Liver (tissue), 9 donors: ENCODE results near the gene CCDC40. TPM values are rescaled to one million over a fixed set of nuclear protein-coding genes. Genes with fewer than 3 reads are reported as not detected.

Experiments used
- DNase-seq: peaks from one replicate; pipeline ENCODE4 v3.0.0-alpha.2; 2017; ENCODE audit warnings: low spot score
- H3K27ac ChIP-seq, 2 donors: one replicate each; pipeline ENCODE4 v1.7.0; 2013; ENCODE audit warnings: inconsistent platforms in 2 of 2, low read length in 2 of 2, control low read depth in 1 of 2, low read depth in 1 of 2, mild to moderate bottlenecking in 1 of 2
- H3K27me3 ChIP-seq, 4 donors: one replicate each; pipeline versions ENCODE4 v1.6.1 to v1.7.0; 2013; ENCODE audit warnings: low read length in 3 of 4, inconsistent platforms in 1 of 4, mild to moderate bottlenecking in 1 of 4, moderate library complexity in 1 of 4; ENCODE audit not compliant: control insufficient read depth in 4 of 4, insufficient read depth in 4 of 4
- H3K36me3 ChIP-seq, 4 donors: one replicate each; pipeline versions ENCODE4 v1.6.1 to v1.7.0; 2013; ENCODE audit warnings: low read length in 3 of 4, mild to moderate bottlenecking in 3 of 4, low read depth in 1 of 4, moderate library complexity in 1 of 4; ENCODE audit not compliant: control insufficient read depth in 4 of 4, insufficient read depth in 3 of 4
- H3K4me1 ChIP-seq, 4 donors: one replicate each; pipeline versions ENCODE4 v1.6.1 to v1.7.0; 2013; ENCODE audit warnings: low read length in 3 of 4, mild to moderate bottlenecking in 3 of 4, moderate library complexity in 1 of 4; ENCODE audit not compliant: control insufficient read depth in 4 of 4, insufficient read depth in 4 of 4
- H3K4me3 ChIP-seq, 3 donors: one replicate each; pipeline versions ENCODE4 v1.6.1 to v1.7.0; 2013; ENCODE audit warnings: low read length in 3 of 3, control low read depth in 1 of 3, low read depth in 1 of 3, mild to moderate bottlenecking in 1 of 3
- H3K9ac ChIP-seq, 2 donors: one replicate each; pipeline ENCODE4 v1.7.0; 2013; ENCODE audit warnings: low read length in 2 of 2, mild to moderate bottlenecking in 2 of 2, moderate library complexity in 2 of 2, control low read depth in 1 of 2, low read depth in 1 of 2
- H3K9me3 ChIP-seq, 4 donors: one replicate each; pipeline versions ENCODE4 v1.6.1 to v1.7.0; 2013; ENCODE audit warnings: low read length in 3 of 4; ENCODE audit not compliant: control insufficient read depth in 4 of 4
- EGR1 ChIP-seq, 2 donors: IDR thresholded peaks; 2 replicates each; pipeline ENCODE4 v1.6.1; 2016 to 2018; ENCODE audit warnings: antibody characterized with exemption in 2 of 2, low read depth in 2 of 2
- FOXA1 ChIP-seq: IDR thresholded peaks from 2 replicates; pipeline ENCODE4 v1.6.1; 2016; ENCODE audit warnings: antibody characterized with exemption
- FOXA2 ChIP-seq: IDR thresholded peaks from 2 replicates; pipeline ENCODE4 v1.6.1; 2016; ENCODE audit warnings: antibody characterized with exemption
- GABPA ChIP-seq, 2 donors: IDR thresholded peaks in 1 of 2; conservative IDR thresholded peaks in 1 of 2; 2 replicates each; pipeline ENCODE4 v1.6.1; 2016; ENCODE audit warnings: antibody characterized with exemption in 2 of 2, mild to moderate bottlenecking in 1 of 2, moderate library complexity in 1 of 2
- HNF4A ChIP-seq, 2 donors: conservative IDR thresholded peaks; 2 replicates each; pipeline ENCODE4 v1.6.1; 2016; ENCODE audit warnings: antibody characterized with exemption in 2 of 2, mild to moderate bottlenecking in 2 of 2
- HNF4G ChIP-seq: IDR thresholded peaks from 2 replicates; pipeline ENCODE4 v1.6.1; 2016; ENCODE audit warnings: antibody characterized with exemption
- JUND ChIP-seq, 2 donors: IDR thresholded peaks; 2 replicates each; pipeline ENCODE4 v1.6.1; 2016; ENCODE audit warnings: antibody characterized with exemption in 2 of 2
- NR2F2 ChIP-seq: IDR thresholded peaks from 2 replicates; pipeline ENCODE4 v1.6.1; 2016; ENCODE audit warnings: antibody characterized with exemption
- RAD21 ChIP-seq, 2 donors: IDR thresholded peaks; 2 replicates each; pipeline ENCODE4 v1.6.1; 2016; ENCODE audit warnings: antibody characterized with exemption in 2 of 2, mild to moderate bottlenecking in 2 of 2
- RXRA ChIP-seq, 2 donors: IDR thresholded peaks; 2 replicates each; pipeline ENCODE4 v1.6.1; 2017 to 2018; ENCODE audit warnings: antibody characterized with exemption in 2 of 2, mild to moderate bottlenecking in 1 of 2
- SP1 ChIP-seq: IDR thresholded peaks from 2 replicates; pipeline ENCODE4 v1.6.1; 2018; ENCODE audit warnings: antibody characterized with exemption, mild to moderate bottlenecking
- TAF1 ChIP-seq: conservative IDR thresholded peaks from 2 replicates; pipeline ENCODE4 v1.6.1; 2016; ENCODE audit warnings: antibody characterized with exemption, mild to moderate bottlenecking
- YY1 ChIP-seq: IDR thresholded peaks from 2 replicates; pipeline ENCODE4 v1.6.1; 2016; ENCODE audit warnings: antibody characterized with exemption, mild to moderate bottlenecking
- WGBS: extraction: QIAGEN DNeasy Blood & Tissue Kit; methylation state at CpG from one replicate; pipeline ENCODE4 v1.1.7; 2013; 5-methylcytosine and 5-hydroxymethylcytosine counted together
- polyA plus RNA-seq, 2 donors: library from polyadenylated mRNA; stranded (reverse) in 1 of 2; unstranded in 1 of 2; fragments of 200-250 nt in 1 of 2; fragments of >200 nt in 1 of 2; fragmentation: Nextera tagmentation in 1 of 2; extraction: Ambion mirVana in 1 of 2; gene quantifications; one replicate each; pipeline versions ENCODE4 v1.2.1 to v1.2.3, GENCODE V29; 2013 to 2015
- total RNA-seq, 2 donors: library from RNA; depleted of rRNA; stranded (reverse); fragments of >200 nt; gene quantifications; one replicate each; pipeline ENCODE4 v1.2.3, GENCODE V29; 2014
- TF ChIP-seq, protein P1 (sequence below): IDR thresholded peaks from 2 replicates; pipeline ENCODE4 v1.6.1; 2016; ENCODE audit warnings: antibody characterized with exemption, mild to moderate bottlenecking
- TF ChIP-seq, protein P2 (sequence below): IDR thresholded peaks from 2 replicates; pipeline ENCODE4 v1.6.1; 2016; ENCODE audit warnings: antibody characterized with exemption
- TF ChIP-seq, protein P3 (sequence below): IDR thresholded peaks from 2 replicates; pipeline ENCODE4 v1.6.1; 2016; ENCODE audit warnings: antibody characterized with exemption
- TF ChIP-seq, protein P4 (sequence below): IDR thresholded peaks from 2 replicates; pipeline ENCODE4 v1.6.1; 2016; ENCODE audit warnings: antibody characterized with exemption
- TF ChIP-seq, protein P5 (sequence below): fragments of 150-350 bp; IDR thresholded peaks from 2 replicates; pipeline ENCODE4 v1.5.1; 2017; ENCODE audit warnings: improper control_type of control experiment, low read depth, low read length; ENCODE audit not compliant: missing input control
- donor health status: healthy.
- donor health status: healthy.
- donor health status: healthy.
- donor health status: healthy.
- donor health status: healthy.

The CCDC40 gene, protein sequence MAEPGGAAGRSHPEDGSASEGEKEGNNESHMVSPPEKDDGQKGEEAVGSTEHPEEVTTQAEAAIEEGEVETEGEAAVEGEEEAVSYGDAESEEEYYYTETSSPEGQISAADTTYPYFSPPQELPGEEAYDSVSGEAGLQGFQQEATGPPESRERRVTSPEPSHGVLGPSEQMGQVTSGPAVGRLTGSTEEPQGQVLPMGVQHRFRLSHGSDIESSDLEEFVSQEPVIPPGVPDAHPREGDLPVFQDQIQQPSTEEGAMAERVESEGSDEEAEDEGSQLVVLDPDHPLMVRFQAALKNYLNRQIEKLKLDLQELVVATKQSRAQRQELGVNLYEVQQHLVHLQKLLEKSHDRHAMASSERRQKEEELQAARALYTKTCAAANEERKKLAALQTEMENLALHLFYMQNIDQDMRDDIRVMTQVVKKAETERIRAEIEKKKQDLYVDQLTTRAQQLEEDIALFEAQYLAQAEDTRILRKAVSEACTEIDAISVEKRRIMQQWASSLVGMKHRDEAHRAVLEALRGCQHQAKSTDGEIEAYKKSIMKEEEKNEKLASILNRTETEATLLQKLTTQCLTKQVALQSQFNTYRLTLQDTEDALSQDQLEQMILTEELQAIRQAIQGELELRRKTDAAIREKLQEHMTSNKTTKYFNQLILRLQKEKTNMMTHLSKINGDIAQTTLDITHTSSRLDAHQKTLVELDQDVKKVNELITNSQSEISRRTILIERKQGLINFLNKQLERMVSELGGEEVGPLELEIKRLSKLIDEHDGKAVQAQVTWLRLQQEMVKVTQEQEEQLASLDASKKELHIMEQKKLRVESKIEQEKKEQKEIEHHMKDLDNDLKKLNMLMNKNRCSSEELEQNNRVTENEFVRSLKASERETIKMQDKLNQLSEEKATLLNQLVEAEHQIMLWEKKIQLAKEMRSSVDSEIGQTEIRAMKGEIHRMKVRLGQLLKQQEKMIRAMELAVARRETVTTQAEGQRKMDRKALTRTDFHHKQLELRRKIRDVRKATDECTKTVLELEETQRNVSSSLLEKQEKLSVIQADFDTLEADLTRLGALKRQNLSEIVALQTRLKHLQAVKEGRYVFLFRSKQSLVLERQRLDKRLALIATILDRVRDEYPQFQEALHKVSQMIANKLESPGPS
- 1 to 10 TPM in 1 of 2 donors, under 1 TPM in 1; 0.93 to 3.0 TPM for total RNA-seq
- polyA plus RNA-seq: 1 to 10 TPM in 1 of 2 donors, under 1 TPM in 1; 0.60 to 1.9 TPM

DNA sequence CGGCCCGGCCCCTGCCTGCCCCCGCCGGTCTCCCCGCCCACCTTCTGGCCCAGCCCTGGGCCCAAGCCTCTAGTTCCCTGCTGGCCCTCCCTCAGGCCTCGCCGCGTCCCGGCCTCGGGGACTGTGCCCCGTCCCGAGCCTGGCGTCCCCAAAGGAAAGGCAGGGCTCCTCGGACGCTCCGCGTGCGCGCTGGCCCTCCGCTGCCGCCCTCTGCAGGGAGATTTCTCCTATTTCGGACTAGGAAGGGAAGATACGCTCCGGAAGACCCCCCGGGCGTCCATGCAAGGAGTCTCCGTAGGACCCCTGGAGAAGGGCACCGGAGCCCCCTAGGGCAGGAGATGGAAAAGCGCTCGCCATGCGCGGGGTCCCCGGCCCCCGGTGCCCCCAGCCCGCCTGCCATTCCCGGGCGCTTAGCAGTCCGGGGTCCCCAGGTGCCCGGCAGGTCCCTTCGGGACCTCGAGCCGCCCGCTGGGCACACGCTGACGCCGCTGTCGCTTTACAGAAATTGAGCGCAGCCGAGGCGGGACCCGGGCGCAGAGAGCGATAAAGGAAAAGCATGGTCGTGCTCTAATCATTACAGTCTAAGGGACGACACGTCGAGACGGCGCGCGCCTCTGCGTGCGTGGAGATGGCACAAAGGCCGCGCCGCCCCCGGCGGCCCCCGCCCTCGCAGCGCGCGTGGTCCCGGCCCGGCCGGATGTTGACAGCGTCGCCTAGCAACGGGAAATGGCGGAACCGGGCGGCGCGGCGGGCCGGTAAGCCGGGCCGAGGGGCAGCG lies at the start of gene CCDC40:
CCDC40 (plus strand) TSS at position 706 of the 778 bp plus-strand sequence; CDS start at position 727, 21 bp downstream.
- Histone ChIP-seq H3K4me1 (peaks cover 3 to 27% (median 14%) of the 10 kb centered on the region in 4 donors), H3K9ac (peak within 1 kb of the TSS; percentile 65 to 91), H3K36me3 (no peaks in the 10 kb centered on the region), H3K9me3 (no peaks in the 10 kb centered on the region), H3K27me3 (no peaks in the 10 kb centered on the region), H3K4me3 (peak within 1 kb of the TSS; percentile 77 to 93 (median 78)), H3K27ac (peak within 1 kb of the TSS; percentile 90 to 98)
- TF ChIP-seq, protein P1, sequence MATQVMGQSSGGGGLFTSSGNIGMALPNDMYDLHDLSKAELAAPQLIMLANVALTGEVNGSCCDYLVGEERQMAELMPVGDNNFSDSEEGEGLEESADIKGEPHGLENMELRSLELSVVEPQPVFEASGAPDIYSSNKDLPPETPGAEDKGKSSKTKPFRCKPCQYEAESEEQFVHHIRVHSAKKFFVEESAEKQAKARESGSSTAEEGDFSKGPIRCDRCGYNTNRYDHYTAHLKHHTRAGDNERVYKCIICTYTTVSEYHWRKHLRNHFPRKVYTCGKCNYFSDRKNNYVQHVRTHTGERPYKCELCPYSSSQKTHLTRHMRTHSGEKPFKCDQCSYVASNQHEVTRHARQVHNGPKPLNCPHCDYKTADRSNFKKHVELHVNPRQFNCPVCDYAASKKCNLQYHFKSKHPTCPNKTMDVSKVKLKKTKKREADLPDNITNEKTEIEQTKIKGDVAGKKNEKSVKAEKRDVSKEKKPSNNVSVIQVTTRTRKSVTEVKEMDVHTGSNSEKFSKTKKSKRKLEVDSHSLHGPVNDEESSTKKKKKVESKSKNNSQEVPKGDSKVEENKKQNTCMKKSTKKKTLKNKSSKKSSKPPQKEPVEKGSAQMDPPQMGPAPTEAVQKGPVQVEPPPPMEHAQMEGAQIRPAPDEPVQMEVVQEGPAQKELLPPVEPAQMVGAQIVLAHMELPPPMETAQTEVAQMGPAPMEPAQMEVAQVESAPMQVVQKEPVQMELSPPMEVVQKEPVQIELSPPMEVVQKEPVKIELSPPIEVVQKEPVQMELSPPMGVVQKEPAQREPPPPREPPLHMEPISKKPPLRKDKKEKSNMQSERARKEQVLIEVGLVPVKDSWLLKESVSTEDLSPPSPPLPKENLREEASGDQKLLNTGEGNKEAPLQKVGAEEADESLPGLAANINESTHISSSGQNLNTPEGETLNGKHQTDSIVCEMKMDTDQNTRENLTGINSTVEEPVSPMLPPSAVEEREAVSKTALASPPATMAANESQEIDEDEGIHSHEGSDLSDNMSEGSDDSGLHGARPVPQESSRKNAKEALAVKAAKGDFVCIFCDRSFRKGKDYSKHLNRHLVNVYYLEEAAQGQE: peak; percentile 48
- TF ChIP-seq NR2F2 (no peak), JUND (IDR thresholded peaks at IDR 0.05) (no peak), GABPA (IDR thresholded peaks at IDR 0.05 in 1 of 2, conservative IDR thresholded peaks at IDR 0.05 in 1 of 2) (peak in 1 of 2 donors; percentile 44), EGR1 (IDR thresholded peaks at IDR 0.05; ENCODE audit: low read depth in 2 of 2) (no peak), RXRA (IDR thresholded peaks at IDR 0.05) (no peak), HNF4G (no peak), HNF4A (conservative IDR thresholded peaks at IDR 0.05) (no peak), SP1 (peak; percentile 26), YY1 (peak; percentile 50), FOXA2 (no peak), TAF1 (no peak), FOXA1 (no peak), RAD21 (IDR thresholded peaks at IDR 0.05) (peak; percentile 4 to 35)
- TF ChIP-seq, protein P2, sequence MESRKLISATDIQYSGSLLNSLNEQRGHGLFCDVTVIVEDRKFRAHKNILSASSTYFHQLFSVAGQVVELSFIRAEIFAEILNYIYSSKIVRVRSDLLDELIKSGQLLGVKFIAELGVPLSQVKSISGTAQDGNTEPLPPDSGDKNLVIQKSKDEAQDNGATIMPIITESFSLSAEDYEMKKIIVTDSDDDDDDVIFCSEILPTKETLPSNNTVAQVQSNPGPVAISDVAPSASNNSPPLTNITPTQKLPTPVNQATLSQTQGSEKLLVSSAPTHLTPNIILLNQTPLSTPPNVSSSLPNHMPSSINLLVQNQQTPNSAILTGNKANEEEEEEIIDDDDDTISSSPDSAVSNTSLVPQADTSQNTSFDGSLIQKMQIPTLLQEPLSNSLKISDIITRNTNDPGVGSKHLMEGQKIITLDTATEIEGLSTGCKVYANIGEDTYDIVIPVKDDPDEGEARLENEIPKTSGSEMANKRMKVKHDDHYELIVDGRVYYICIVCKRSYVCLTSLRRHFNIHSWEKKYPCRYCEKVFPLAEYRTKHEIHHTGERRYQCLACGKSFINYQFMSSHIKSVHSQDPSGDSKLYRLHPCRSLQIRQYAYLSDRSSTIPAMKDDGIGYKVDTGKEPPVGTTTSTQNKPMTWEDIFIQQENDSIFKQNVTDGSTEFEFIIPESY: no peak
- TF ChIP-seq, protein P3, sequence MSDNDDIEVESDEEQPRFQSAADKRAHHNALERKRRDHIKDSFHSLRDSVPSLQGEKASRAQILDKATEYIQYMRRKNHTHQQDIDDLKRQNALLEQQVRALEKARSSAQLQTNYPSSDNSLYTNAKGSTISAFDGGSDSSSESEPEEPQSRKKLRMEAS: no peak
- TF ChIP-seq, protein P4, sequence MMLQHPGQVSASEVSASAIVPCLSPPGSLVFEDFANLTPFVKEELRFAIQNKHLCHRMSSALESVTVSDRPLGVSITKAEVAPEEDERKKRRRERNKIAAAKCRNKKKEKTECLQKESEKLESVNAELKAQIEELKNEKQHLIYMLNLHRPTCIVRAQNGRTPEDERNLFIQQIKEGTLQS: no peak
- TF ChIP-seq, protein P5, sequence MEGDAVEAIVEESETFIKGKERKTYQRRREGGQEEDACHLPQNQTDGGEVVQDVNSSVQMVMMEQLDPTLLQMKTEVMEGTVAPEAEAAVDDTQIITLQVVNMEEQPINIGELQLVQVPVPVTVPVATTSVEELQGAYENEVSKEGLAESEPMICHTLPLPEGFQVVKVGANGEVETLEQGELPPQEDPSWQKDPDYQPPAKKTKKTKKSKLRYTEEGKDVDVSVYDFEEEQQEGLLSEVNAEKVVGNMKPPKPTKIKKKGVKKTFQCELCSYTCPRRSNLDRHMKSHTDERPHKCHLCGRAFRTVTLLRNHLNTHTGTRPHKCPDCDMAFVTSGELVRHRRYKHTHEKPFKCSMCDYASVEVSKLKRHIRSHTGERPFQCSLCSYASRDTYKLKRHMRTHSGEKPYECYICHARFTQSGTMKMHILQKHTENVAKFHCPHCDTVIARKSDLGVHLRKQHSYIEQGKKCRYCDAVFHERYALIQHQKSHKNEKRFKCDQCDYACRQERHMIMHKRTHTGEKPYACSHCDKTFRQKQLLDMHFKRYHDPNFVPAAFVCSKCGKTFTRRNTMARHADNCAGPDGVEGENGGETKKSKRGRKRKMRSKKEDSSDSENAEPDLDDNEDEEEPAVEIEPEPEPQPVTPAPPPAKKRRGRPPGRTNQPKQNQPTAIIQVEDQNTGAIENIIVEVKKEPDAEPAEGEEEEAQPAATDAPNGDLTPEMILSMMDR: no peak
- DNase-seq: peak; percentile 73
- WGBS: under 1% methylated on average over 89 of the region's 89 CpGs
